ENCODE measurements around the gene MYBL2.
"Not testable (repeated sequence)": the region's sequence is repeated elsewhere in the genome, so short reads cannot be mapped to it uniquely, and the experiment has no call there.

The MYBL2 gene

DNA sequence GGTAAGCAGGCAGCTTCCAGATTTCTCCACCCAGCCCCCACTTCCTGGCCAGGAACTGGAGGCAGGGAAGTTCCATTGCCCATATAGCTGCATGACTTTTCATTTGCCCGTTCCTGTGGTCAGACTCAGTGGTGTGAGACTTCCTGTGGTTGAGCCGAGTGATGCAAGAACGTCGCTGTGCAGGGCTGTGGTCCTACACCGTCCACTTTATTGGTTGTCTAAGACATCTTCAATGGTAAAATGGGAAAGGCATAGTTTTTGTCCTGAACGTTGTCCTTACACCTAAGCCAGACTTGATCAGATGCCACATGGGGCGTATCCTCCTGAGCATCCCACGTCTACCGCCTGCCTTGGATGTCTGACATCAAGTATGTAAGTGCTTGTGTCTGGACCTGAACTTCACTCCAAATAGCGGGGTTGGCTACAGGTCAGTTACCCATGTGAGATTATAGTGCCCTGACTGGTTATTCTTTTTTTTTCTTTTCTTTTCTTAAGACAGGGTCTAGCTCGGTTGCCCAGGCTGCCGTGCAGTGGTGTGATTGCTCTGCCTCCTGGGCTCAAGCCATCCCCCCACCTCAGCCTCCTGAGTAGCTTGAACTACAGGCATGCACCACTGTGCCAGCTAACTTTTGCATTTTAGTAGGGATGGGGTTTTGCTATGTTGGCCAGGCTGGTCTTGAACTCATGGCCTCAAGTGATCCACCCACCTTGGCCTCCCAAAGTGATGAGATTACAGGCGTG lies 85.8 kb downstream of the MYBL2 start:
- peak; percentile 21 for DNase-seq

DNA sequence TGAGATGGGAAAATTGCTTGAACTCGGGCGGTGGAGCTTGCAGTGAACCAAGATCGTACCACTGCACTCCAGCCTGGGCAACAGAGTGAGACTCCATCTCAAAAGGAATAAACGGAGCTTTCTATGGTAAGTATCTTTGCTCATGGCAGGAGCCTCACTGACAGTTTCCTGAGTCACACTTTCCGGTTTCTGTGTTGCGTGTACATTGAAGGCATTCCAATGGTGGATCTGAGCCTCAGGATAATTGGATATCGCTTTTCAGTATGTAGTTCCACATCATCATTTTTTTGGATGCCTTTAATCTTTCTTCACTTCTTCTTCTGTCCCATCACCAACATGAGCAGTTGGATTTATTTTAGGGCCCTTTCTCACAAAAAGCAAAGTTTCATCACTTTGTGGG lies 88.5 kb downstream of the MYBL2 start:
- DNase-seq, result no peak

DNA sequence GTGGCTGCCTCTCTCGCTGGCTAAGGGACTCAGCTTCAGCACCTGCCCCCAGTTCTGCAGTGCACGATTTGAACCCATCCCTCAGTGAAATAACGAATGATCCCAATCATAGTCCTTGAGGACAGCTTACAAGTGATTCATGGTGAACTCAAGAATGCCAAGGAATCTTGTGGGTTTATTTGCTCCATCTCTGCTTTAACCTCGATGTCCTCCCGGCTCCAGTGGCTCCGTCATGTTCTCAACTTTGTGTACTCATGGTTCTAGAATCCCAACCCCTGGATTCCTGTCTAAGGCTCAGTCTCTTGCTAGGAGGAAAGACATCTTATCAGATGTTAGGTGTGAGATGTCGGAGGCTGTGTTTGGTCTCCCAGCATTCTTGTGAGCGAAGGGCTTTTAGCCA lies 88.9 kb downstream of the MYBL2 start:
- DNase-seq, result no peak

DNA sequence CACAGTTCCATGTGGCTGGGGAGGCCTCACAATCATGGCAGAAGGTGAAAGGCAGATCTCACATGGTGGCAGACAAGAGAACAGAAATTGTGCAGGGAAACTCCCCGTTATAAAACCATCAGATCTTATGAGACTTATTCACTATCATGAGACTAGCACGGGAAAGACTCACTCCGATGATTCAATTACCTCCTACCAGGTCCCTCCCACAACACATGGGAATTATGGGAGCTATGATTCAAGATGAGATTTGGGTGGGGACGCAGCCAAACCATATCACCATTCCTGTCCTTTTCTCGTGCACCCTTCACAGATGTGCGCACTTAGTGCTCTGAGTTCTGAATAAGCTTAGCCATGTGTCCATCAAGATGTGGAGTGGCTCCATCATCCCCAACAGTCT lies 91.0 kb downstream of the MYBL2 start:
- DNase-seq, result not testable (repeated sequence)

DNA sequence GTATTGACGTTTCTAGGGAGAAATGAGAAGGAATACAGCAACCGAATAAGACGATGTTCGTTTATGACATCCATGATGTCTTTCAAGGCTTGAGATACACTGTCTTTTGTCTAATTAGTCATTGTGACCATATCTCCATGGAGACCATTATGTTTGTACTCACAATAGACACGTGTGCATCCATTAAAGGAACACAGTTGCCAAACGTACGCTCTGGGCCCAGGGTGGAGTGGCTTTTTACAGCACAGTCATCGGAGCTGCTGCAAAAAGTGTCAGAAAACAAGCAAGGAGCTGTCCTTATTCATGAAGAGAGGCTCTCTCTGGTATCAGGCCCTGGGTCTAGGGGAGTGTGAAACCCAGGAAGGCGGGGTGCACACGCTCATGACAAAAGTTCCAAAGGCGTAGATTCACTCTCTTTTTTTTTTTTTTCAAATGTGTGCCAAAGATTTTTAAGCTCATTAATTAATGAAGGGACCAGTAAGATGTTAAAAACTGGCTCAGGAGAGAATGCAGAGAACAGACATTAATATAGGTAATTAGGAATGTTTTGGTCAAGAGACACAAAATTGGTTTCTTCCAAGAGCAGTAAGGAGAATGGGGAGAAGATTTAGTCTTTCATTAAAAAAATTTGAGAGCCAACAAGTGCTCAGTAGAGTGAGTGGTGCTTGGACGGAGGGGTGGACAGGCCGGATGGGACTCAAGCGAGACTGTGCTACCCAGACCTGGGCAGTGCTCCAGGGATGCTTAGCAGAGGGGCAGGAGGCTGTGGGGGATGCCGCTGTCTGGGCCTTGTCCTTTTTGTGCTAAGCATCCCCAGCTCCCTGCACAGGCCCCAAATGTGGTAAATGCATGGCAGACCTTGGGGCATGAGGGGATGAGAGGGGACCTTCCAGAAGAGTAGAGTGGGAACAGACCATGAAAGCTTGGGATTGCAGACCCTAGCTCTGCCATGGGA lies 94.7 kb downstream of the MYBL2 start:
- no peak for DNase-seq

DNA sequence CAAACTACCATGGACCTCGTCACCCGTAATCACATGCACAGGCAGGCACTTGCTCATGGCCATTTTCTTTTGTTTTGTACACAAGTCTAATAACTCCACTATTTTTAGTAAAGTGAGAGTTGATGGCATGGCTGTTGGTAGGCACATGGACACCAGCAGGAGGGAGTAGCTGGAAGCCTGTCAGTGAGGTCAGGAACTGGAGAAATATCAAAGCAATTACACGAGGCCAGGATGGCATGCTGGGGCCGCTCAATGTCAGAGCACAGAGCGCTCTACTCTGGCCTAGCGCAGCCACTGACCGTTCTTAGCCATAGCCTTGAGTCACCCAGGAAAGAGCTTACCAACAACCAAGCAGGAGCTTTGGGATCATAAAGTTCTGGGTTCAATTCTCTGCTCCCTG lies 96.0 kb downstream of the MYBL2 start:
- DNase-seq, result no peak

DNA sequence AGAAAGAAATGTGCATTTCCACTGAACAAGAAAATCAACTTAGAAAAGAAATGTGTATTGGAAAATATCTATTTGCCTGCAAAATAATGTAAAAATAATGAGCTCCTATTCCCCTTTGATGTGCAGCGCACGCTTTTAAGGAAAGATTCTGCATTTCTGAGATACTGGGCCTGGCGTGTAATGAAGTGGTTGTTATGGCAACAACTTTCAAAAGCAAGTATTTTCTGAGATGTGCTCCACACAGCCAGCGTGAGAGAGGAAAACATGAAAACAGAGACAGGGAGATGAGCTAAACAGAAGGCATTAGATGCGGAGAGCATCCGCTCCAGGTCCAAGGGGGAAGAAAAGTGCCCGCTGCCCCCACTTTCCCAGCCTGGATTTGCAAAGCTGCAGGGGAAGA lies 99.0 kb downstream of the MYBL2 start:
- no peak for DNase-seq

All from RPMI8226 (cell line).